Fibroblast of skin of scalp (primary cell): ENCODE results near the gene PTBP1. TPM values are rescaled to one million over a fixed set of nuclear protein-coding genes. Genes with fewer than 3 reads are reported as not detected.

Experiments
- DNase-seq: peaks from one replicate; pipeline ENCODE4 v3.0.0-alpha.2; 2013
- polyA plus RNA-seq, 2 experiments: library from polyadenylated mRNA; unstranded; fragments of 120-200 nt; gene quantifications; one replicate each; pipeline ENCODE4 v1.2.1, GENCODE V29; 2013; ENCODE audit not compliant: insufficient read length in 2 of 2

Gene PTBP1
- polyA plus RNA-seq (2013, experiment 1 of 2; ENCODE audit: insufficient read length), result 326 TPM
- polyA plus RNA-seq (2013, experiment 2 of 2; ENCODE audit: insufficient read length), result 295 TPM

DNA sequence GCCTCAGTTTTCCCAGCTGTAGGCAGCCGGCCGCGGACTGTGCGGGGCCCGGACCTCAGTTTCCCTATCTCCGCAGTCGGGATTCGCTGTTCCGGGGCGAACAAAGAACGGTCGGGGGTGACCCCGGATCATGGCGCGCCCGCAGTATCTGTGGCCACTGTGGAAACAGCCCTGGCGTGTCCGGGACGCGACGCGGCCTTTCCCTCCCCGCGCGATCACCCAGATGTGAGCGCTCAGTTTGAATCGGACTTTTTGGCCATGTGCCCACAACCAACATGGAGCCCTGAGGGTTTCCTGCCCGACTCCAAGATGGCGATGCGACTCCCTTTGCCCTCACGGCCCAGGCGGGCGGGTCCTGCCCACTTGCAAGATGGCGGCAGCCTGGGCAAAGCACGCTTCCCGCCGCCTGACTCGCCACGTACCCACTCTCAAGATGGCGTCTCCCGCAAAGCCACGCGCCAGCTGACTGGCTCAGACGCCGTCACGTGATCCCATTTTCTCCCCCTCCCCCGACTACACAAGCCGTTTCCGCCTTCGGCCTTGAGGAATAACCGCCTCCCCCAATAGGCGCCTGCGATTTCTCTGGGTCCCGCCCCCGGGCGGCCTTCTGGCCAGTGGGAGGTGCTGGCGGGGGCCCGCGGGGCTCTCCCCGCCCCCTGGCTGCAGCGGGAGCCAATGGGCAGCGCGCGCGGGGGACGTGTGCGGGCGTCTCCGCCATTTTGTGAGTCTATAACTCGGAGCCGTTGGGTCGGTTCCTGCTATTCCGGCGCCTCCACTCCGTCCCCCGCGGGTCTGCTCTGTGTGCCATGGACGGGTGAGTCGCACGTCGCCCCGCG lies at the start of gene PTBP1:
Gene PTBP1 (plus strand): TSS at position 761 of the 836 bp plus-strand sequence. CDS start 46 bp downstream, at position 807.
- DNase-seq, result peak; percentile 100

DNA sequence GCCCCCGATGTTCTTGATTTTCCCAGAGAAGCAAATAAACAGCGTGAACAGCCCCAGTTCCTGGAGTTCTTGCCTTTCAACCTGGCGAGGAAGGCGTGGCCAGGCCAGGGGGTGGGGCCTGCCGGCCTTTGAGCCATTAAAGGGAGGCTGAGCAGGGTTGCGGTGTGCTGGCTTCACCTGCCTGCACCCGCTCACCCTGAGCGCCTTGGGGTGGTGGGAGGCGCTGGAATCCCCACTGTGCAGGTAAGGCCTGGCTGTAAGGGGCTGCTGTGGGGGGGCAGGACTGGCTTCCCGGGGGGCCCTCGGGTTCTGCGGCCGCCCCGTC lies 49.0 kb upstream of the PTBP1 start:
- DNase-seq, result no peak

DNA sequence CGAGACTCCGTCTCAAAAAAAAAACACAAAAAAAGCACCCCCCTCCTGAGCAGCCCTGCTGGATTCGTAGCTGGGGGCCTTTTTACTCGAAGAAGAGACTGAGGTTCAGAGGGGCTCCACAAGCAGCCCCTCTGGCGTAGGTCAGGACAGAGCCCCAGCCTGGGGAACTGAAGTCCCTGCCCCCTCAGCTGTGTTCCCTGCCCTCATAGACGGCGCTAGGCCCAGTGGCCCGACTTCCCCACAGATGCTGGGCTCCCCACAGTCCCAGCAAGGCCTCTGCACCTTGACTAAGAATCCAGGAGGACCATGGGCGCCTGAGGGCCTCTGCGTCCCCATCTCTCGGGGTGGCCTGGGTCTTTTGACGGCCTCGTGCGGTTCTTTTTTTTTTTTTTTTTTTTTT lies 47.4 kb upstream of the PTBP1 start:
- DNase-seq, result no peak

DNA sequence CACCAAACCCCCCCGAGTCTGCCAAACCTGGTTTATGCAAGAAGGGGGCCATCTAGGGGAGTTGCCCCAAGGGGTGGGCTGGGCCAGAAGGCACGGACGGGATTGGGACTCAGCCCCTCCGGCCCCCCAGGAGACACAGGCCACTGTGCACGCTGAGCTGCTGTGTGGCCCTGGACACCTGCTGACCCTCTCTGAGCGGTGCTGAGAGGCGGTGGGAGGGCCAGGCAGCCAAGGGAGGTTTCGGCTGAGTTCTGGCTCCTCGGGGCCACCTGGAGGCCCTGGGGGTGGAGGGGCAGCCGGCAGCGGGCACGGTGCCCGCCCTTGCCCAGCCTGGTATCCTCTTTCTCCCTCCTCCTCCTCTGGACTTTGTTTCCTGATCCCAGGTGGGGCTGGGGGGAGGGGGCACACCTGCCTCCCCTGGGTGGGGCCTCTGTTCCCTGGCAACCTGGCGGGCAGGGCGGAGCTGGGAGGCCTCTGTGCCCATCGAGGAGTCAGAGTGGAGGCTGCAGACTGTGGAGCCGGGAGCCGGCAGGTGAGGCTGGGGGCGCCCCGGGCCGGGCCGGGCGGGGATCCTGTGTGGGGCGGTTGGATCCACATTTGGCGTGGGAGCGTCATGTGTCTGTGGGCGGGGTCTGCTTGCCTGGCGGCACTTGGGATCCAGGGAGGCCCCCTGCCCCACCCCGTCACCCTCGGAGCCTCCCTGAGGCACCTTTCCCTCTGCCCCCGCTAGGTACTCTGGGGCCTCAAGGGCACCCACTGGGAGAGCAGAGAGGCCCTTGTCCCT lies 46.4 kb upstream of the PTBP1 start, which contains the start of gene MISP:
Gene MISP (plus strand): TSS at position 473 of the 784 bp plus-strand sequence. CDS start 5,835 bp downstream, outside the sequence.
- no peak for DNase-seq

DNA sequence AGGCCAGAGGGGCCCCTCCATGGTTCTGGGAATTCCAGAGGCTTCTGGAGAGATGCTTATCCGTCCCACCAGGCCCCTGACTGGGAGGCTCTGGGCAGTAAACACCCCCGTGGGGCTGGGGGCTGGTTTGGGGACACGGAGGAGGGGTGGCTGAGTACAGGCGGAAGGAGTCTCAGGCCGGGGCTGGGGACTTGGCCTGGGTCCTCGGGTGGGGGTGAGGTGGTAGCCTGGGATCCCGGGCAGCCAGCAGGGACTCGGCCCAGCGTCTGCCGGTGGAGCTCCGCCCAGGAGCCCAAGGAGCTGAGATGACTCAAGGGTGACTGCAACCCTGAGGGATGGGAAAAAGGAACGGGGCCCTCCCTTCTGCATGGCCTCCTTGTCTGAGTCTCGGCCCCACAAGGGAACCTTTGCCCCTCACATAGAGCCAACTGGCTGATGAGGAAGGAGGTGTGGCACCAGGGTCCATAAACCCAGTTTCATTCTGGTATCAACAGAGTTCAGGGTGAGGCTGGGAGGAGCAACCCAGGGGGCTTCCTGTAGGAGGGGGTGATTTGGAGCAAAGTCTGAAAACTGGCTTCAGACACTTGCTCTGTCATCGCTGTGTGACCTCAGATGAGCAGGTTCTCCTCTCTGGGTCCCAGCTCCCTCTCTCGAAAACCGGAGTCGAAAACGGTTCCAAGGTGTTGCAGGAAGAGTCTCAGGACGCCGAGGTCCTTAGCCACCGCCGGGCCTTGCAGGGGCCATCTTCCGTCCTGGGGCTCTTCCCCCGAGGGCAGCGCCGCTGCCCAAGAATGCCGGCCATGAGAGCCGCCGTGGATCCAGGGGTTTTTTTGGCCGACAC lies 45.5 kb upstream of the PTBP1 start:
- peak; percentile 89 for DNase-seq

GRCh38 chr19:752652-753517 lies 44.4 kb upstream of the PTBP1 start:
- peak; percentile 92 for DNase-seq

- no peak for DNase-seq
Measured at GRCh38 chr19:754530-754929, 42.7 kb upstream of the PTBP1 start.

GRCh38 chr19:755063-755462 lies 42.2 kb upstream of the PTBP1 start:
- no peak for DNase-seq

GRCh38 chr19:756236-756635 lies 41.0 kb upstream of the PTBP1 start:
- DNase-seq, result peak; percentile 50

- DNase-seq, result no peak
Measured at GRCh38 chr19:756821-757688, 40.2 kb upstream of the PTBP1 start.

DNA sequence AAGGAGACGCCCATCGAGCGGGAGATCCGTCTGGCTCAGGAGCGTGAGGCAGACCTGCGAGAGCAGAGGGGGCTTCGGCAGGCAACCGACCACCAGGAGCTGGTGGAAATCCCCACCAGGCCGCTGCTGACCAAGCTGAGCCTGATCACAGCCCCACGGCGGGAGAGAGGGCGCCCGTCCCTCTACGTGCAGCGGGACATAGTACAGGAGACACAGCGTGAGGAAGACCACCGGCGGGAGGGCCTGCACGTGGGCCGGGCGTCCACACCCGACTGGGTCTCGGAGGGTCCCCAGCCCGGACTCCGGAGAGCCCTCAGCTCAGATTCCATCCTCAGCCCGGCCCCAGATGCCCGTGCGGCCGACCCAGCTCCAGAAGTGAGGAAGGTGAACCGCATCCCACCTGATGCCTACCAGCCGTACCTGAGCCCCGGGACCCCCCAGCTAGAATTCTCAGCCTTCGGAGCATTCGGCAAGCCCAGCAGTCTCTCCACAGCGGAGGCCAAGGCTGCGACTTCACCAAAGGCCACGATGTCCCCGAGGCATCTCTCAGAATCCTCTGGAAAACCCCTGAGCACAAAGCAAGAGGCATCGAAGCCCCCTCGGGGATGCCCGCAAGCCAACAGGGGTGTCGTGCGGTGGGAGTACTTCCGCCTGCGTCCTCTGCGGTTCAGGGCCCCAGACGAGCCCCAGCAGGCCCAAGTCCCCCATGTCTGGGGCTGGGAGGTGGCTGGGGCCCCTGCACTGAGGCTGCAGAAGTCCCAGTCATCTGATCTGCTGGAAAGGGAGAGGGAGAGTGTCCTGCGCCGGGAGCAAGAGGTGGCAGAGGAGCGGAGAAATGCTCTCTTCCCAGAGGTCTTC lies 39.2 kb upstream of the PTBP1 start:
- DNase-seq, result no peak

- DNase-seq, result no peak
Measured at GRCh38 chr19:763181-763580, 34.1 kb upstream of the PTBP1 start.

GRCh38 chr19:763869-764268 lies 33.4 kb upstream of the PTBP1 start:
- no peak for DNase-seq

- DNase-seq, result no peak
Measured at GRCh38 chr19:764301-764700, 33.0 kb upstream of the PTBP1 start.

GRCh38 chr19:765179-765738 lies 32.0 kb upstream of the PTBP1 start:
- no peak for DNase-seq

GRCh38 chr19:768424-768823 lies 28.8 kb upstream of the PTBP1 start:
- peak; percentile 96 for DNase-seq

- DNase-seq, result no peak
Measured at GRCh38 chr19:769616-770015, 27.6 kb upstream of the PTBP1 start.

DNA sequence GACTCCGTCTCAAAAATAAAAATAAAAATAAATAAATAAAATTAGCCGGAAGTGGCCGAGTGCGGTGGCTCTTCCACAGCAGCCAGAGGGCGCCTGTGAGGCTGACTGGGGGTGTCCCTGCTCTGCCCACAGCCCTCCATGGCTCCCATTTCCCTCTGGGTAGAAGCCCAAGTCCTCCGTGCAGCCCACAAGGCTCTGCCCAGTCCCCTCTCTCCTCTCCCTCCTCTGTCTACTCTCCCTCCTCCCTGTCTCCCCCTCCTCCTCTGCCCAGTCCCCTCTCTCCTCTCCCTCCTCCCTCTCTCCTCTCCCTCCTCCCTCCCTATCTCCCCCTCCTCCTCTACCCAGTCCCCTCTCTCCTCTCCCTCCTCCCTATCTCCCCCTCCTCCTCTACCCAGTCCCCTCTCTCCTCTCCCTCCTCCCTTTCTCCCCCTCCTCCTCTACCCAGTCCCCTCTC lies 25.9 kb upstream of the PTBP1 start:
- peak; percentile 67 for DNase-seq

GRCh38 chr19:772063-772462 lies 25.2 kb upstream of the PTBP1 start:
- DNase-seq, result no peak
